Mesenteric fat pad (tissue), 1 donor: Measurements from ENCODE around the gene ZNF318. TPM values are rescaled to one million over a fixed set of nuclear protein-coding genes. Genes with fewer than 3 reads are reported as not detected.

Experiments used
- total RNA-seq: library from RNA; stranded (reverse); fragmentation: NEBNext Ultra II Directional; extraction: Animal tissue kit (Norgen Biotek cat#: 25700); gene quantifications from one replicate; pipeline ENCODE4 v1.2.1, GENCODE V29; 2021
- donor health status: DM: yes; HTN: yes; CAD: no.

The ZNF318 gene
- total RNA-seq, 1 donor from 2014 or later: 16.1 TPM

Other genes with a start within 250 kb of the ZNF318 start
- gene SRF, start 198.4 kb downstream of the ZNF318 start, total RNA-seq: 34.2 TPM
- gene CUL9, start 187.5 kb downstream of the ZNF318 start, total RNA-seq: 26.6 TPM
- gene DNPH1, start 140.2 kb downstream of the ZNF318 start, total RNA-seq: 36.5 TPM
- gene TTBK1, start 126.2 kb downstream of the ZNF318 start, total RNA-seq: 0.06 TPM
- not detected for gene SLC22A7, start 71.4 kb downstream of the ZNF318 start, total RNA-seq
- gene CRIP3, start 60.8 kb downstream of the ZNF318 start, total RNA-seq: 0.58 TPM
- 22.0 TPM for gene ABCC10, start 57.9 kb upstream of the ZNF318 start, total RNA-seq
- not detected for gene DLK2, start 85.9 kb upstream of the ZNF318 start, total RNA-seq
- gene TJAP1, start 107.9 kb upstream of the ZNF318 start, total RNA-seq: 20.3 TPM
- 0.45 TPM for gene LRRC73, start 140.7 kb upstream of the ZNF318 start, total RNA-seq
- 72.5 TPM for gene YIPF3, start 147.3 kb upstream of the ZNF318 start, total RNA-seq
- gene POLR1C, start 147.4 kb upstream of the ZNF318 start, total RNA-seq: 37.3 TPM
- 43.6 TPM for gene XPO5, start 206.4 kb upstream of the ZNF318 start, total RNA-seq
- 10.7 TPM for gene POLH, start 206.5 kb upstream of the ZNF318 start, total RNA-seq